Erythroblast (primary cell): ENCODE data around the gene REXO4.
A peak's percentile ranks its signal among the peaks of the same experiment; 100 is the strongest.

ENCODE experiments used
- DNase-seq, 2 experiments: peaks; one replicate each; lab custom pipeline; 2025; lab: John Stamatoyannopoulos, UW
- GATA1 ChIP-seq: IDR thresholded peaks from 2 replicates; pipeline ENCODE4 v1.6.1; 2011; ENCODE audit warnings: low read depth, mild to moderate bottlenecking, control low read depth, low read length, moderate library complexity
- POLR2A ChIP-seq: IDR thresholded peaks from 2 replicates; pipeline ENCODE4 v1.6.1; 2011; ENCODE audit warnings: mild to moderate bottlenecking, low read length

The REXO4 gene

GRCh38 chr9:133439337-133439736 is 21.5 kb upstream of the REXO4 start:
- TF ChIP-seq POLR2A (no peak), GATA1 (no peak)
- DNase-seq = no peak

GRCh38 chr9:133437753-133438531 is 20.1 kb upstream of the REXO4 start:
- no peak for DNase-seq
- TF ChIP-seq POLR2A (no peak), GATA1 (no peak)

GRCh38 chr9:133436681-133437080 is 18.9 kb upstream of the REXO4 start:
- TF ChIP-seq GATA1 (no peak), POLR2A (no peak)
- DNase-seq = no peak

- TF ChIP-seq GATA1 (no peak), POLR2A (no peak)
- no peak for DNase-seq
Observed at GRCh38 chr9:133433351-133433843, 15.6 kb upstream of the REXO4 start.

GRCh38 chr9:133430244-133430643 is 12.4 kb upstream of the REXO4 start:
- DNase-seq = no peak
- TF ChIP-seq GATA1 = no peak
- TF ChIP-seq POLR2A = no peak

- peak; percentile 12 to 24 for DNase-seq
- TF ChIP-seq GATA1 (no peak), POLR2A (no peak)
Observed at GRCh38 chr9:133429641-133430161, 11.9 kb upstream of the REXO4 start.

- TF ChIP-seq GATA1 (no peak), POLR2A (no peak)
- no peak for DNase-seq
Observed at GRCh38 chr9:133429214-133429613, 11.4 kb upstream of the REXO4 start.

- no peak for DNase-seq
- TF ChIP-seq GATA1 (no peak), POLR2A (no peak)
Observed at GRCh38 chr9:133428617-133429101, 10.8 kb upstream of the REXO4 start.

- no peak for TF ChIP-seq GATA1
- TF ChIP-seq POLR2A = no peak
- no peak for DNase-seq
Observed at GRCh38 chr9:133427658-133428348, 10.0 kb upstream of the REXO4 start.

GRCh38 chr9:133426011-133426410 is 8.2 kb upstream of the REXO4 start:
- DNase-seq = no peak

GRCh38 chr9:133425049-133425632 is 7.3 kb upstream of the REXO4 start:
- DNase-seq = no peak
- TF ChIP-seq POLR2A = no peak

More at GRCh38 chr9:133426011-133426410, 8.2 kb upstream of the REXO4 start:
- TF ChIP-seq POLR2A (no peak), GATA1 (no peak)

GRCh38 chr9:133424187-133424586 is 6.4 kb upstream of the REXO4 start:
- TF ChIP-seq POLR2A (no peak), GATA1 (no peak)
- no peak for DNase-seq

GRCh38 chr9:133423216-133423615 is 5.4 kb upstream of the REXO4 start:
- no peak for DNase-seq
- TF ChIP-seq GATA1 (no peak), POLR2A (no peak)
